H1 (cell line): Measurements from ENCODE around the gene PSMD12. TPM values are rescaled to one million over a fixed set of nuclear protein-coding genes. Genes with fewer than 3 reads are reported as not detected.

Source experiments
- CTCF ChIA-PET: fragments of 300-600 bp; sonication (Branson Sonifier 250); formaldehyde crosslinking; loops from one replicate; lab custom pipeline; 2021; ENCODE audit not compliant: partially characterized antibody; lab: Charles Lee
- POLR2A ChIA-PET: fragments of 300-600 bp; sonication (Branson Sonifier 250); formaldehyde crosslinking; loops from one replicate; lab custom pipeline; 2021; ENCODE audit warnings: inconsistent platforms; ENCODE audit not compliant: partially characterized antibody; lab: Charles Lee
- DNase-seq, 2 experiments: peaks; one replicate each; pipeline versions ENCODE4 v3.0.0 to v3.0.0-alpha.2; 2010 to 2022; ENCODE audit warnings: low spot score in 2 of 2, low read depth in 1 of 2, mixed read lengths in 1 of 2
- FAIRE-seq: peaks from 2 replicates; lab custom pipeline; 2011; peaks lifted over from hg19 to GRCh38; lab: Jason Lieb, UNC
- H2AFZ ChIP-seq: 2 replicates; pipeline ENCODE4 v1.8.1; 2012; ENCODE audit warnings: low read length, inconsistent platforms
- H2AK5ac ChIP-seq: 2 replicates; pipeline ENCODE4 v1.6.1; 2013; ENCODE audit warnings: low read depth, low read length
- H2BK120ac ChIP-seq: replicated peaks from 2 replicates; pipeline ENCODE3; 2013; ENCODE audit warnings: low read depth, low read length, inconsistent platforms
- H2BK12ac ChIP-seq: 2 replicates; pipeline ENCODE4 v1.6.1; 2013; ENCODE audit warnings: low read depth, low read length
- H2BK15ac ChIP-seq: 2 replicates; pipeline ENCODE4 v1.6.1; 2013; ENCODE audit warnings: low read length
- H2BK20ac ChIP-seq: 2 replicates; pipeline ENCODE4 v1.6.1; 2013; ENCODE audit warnings: low read length
- H2BK5ac ChIP-seq: 2 replicates; pipeline ENCODE4 v1.6.1; 2013; ENCODE audit warnings: low read depth, low read length
- H3K14ac ChIP-seq: 2 replicates; pipeline ENCODE4 v1.6.1; 2013; ENCODE audit warnings: inconsistent platforms; ENCODE audit not compliant: insufficient read length
- H3K18ac ChIP-seq: 2 replicates; pipeline ENCODE4 v1.6.1; 2013; ENCODE audit warnings: low read length; ENCODE audit errors: extremely low read depth
- H3K23ac ChIP-seq: 2 replicates; pipeline ENCODE4 v1.6.1; 2013; ENCODE audit warnings: inconsistent platforms; ENCODE audit not compliant: insufficient read length
- H3K23me2 ChIP-seq: 2 replicates; pipeline ENCODE4 v1.6.1; 2013; ENCODE audit warnings: low read depth, low read length
- H3K27ac ChIP-seq: 2 replicates; pipeline ENCODE4 v1.6.1; 2011; ENCODE audit warnings: low read depth, low read length, inconsistent platforms
- H3K27me3 ChIP-seq, 4 experiments: replicated peaks in 1 of 4; 1 replicate in 1 of 4; 2 replicates in 3 of 4; pipeline versions ENCODE4 v1.6.1 to v1.8.1; 2011 to 2013; ENCODE audit warnings: low read length in 3 of 4, mild to moderate bottlenecking in 3 of 4, inconsistent platforms in 2 of 4, mixed read lengths in 2 of 4, moderate library complexity in 1 of 4; ENCODE audit not compliant: control insufficient read depth in 3 of 4, insufficient read depth in 3 of 4; ENCODE audit errors: extremely low read depth in 1 of 4
- H3K36me3 ChIP-seq, 4 experiments: 2 replicates each; pipeline versions ENCODE4 v1.6.1 to v1.8.1; 2011 to 2013; ENCODE audit warnings: mild to moderate bottlenecking in 4 of 4, low read length in 3 of 4, moderate library complexity in 2 of 4, control low read depth in 1 of 4, inconsistent platforms in 1 of 4; ENCODE audit not compliant: insufficient read depth in 4 of 4, control insufficient read depth in 2 of 4
- H3K4ac ChIP-seq: replicated peaks from 2 replicates; pipeline ENCODE3; 2013; ENCODE audit warnings: low read length, low read depth, mixed read lengths, inconsistent platforms; ENCODE audit not compliant: insufficient read length
- H3K4me1 ChIP-seq, 4 experiments: replicated peaks in 1 of 4; 1 replicate in 1 of 4; 2 replicates in 3 of 4; pipeline versions ENCODE4 v1.6.1 to v1.8.1; 2011 to 2013; ENCODE audit warnings: low read length in 3 of 4, inconsistent platforms in 2 of 4, mixed read lengths in 1 of 4; ENCODE audit not compliant: insufficient read depth in 4 of 4, control insufficient read depth in 3 of 4
- H3K4me2 ChIP-seq, 2 experiments: 2 replicates each; pipeline versions ENCODE4 v1.6.1 to v1.8.1; 2011 to 2013; ENCODE audit warnings: low read depth in 2 of 2, low read length in 2 of 2, control low read depth in 1 of 2, inconsistent platforms in 1 of 2, mild to moderate bottlenecking in 1 of 2; ENCODE audit not compliant: insufficient read depth in 1 of 2
- H3K4me3 ChIP-seq, 4 experiments: fragments of 200-600, 300-600 bp in 1 of 4; sonication (generic), shearing (Covaris generic), sonication (Bioruptor Twin) in 1 of 4; 2 replicates each; pipeline versions ENCODE4 v1.5.1 to v1.8.1; 2011 to 2016; ENCODE audit warnings: low read length in 4 of 4, low read depth in 3 of 4, control low read depth in 2 of 4, inconsistent platforms in 2 of 4, mild to moderate bottlenecking in 2 of 4, mixed read lengths in 1 of 4, moderate library complexity in 1 of 4; ENCODE audit not compliant: insufficient read depth in 2 of 4; ENCODE audit errors: extremely low read depth in 1 of 4
- H3K56ac ChIP-seq: replicated peaks from 2 replicates; pipeline ENCODE3; 2013; ENCODE audit warnings: low read depth, mild to moderate bottlenecking, mixed read lengths, low read length, inconsistent platforms; ENCODE audit not compliant: insufficient read length
- H3K79me1 ChIP-seq: 2 replicates; pipeline ENCODE4 v1.6.1; 2013; ENCODE audit warnings: low read depth, low read length, control low read depth
- H3K79me2 ChIP-seq, 2 experiments: 2 replicates each; pipeline versions ENCODE4 v1.6.1 to v1.8.1; 2012 to 2013; ENCODE audit warnings: low read length in 2 of 2, mild to moderate bottlenecking in 2 of 2, inconsistent platforms in 1 of 2; ENCODE audit not compliant: insufficient read depth in 2 of 2, control insufficient read depth in 1 of 2
- H3K9ac ChIP-seq, 4 experiments: replicated peaks in 1 of 4; 1 replicate in 1 of 4; 2 replicates in 3 of 4; pipeline versions ENCODE4 v1.6.1 to v1.8.1; 2011 to 2013; ENCODE audit warnings: low read depth in 3 of 4, low read length in 3 of 4, control low read depth in 2 of 4, mild to moderate bottlenecking in 2 of 4, moderate library complexity in 2 of 4, inconsistent platforms in 1 of 4; ENCODE audit errors: extremely low read depth in 1 of 4
- H3K9me3 ChIP-seq, 2 experiments: 2 replicates each; pipeline versions ENCODE4 v1.6.1 to v1.8.1; 2012 to 2013; ENCODE audit warnings: mild to moderate bottlenecking in 2 of 2, moderate library complexity in 2 of 2, control low read depth in 1 of 2, inconsistent platforms in 1 of 2, low read depth in 1 of 2, low read length in 1 of 2, mixed read lengths in 1 of 2; ENCODE audit not compliant: insufficient read depth in 2 of 2
- H4K20me1 ChIP-seq, 2 experiments: replicated peaks in 1 of 2; 2 replicates each; pipeline versions ENCODE3 to v1.8.1; 2011 to 2013; ENCODE audit warnings: inconsistent platforms in 2 of 2, low read length in 2 of 2, mild to moderate bottlenecking in 1 of 2; ENCODE audit not compliant: insufficient read depth in 2 of 2, control insufficient read depth in 1 of 2
- H4K5ac ChIP-seq: 2 replicates; pipeline ENCODE4 v1.6.1; 2013; ENCODE audit warnings: low read length, low read depth, mixed read lengths, inconsistent platforms; ENCODE audit not compliant: insufficient read length
- H4K8ac ChIP-seq: 2 replicates; pipeline ENCODE4 v1.8.0; 2013; ENCODE audit warnings: mild to moderate bottlenecking, moderate library complexity, low read length, inconsistent platforms; ENCODE audit not compliant: insufficient read depth; ENCODE audit errors: extremely low read depth
- H4K91ac ChIP-seq: replicated peaks from 2 replicates; pipeline ENCODE3; 2013; ENCODE audit warnings: low read length, mixed read lengths, inconsistent platforms; ENCODE audit not compliant: insufficient read length
- KDM1A ChIP-seq: fragments of 200-600, 300-600 bp; sonication (generic); IDR thresholded peaks from 2 replicates; pipeline ENCODE4 v1.7.1; 2016; ENCODE audit warnings: mild to moderate bottlenecking, low read length, borderline replicate concordance
- SIN3A ChIP-seq, 2 experiments: IDR thresholded peaks in 1 of 2; conservative IDR thresholded peaks in 1 of 2; 2 replicates each; pipeline ENCODE4 v1.6.1; 2011 to 2012; ENCODE audit warnings: low read length in 2 of 2, improper control_type of control experiment in 1 of 2, low read depth in 1 of 2, mild to moderate bottlenecking in 1 of 2
- SP1 ChIP-seq: IDR thresholded peaks from 2 replicates; pipeline ENCODE4 v1.6.1; 2011; ENCODE audit warnings: low read depth, low read length
- TCF12 ChIP-seq: IDR thresholded peaks from 2 replicates; pipeline ENCODE4 v1.6.1; 2011; ENCODE audit warnings: low read depth, mild to moderate bottlenecking, low read length
- WGBS, 2 experiments: shearing (Covaris generic) in 1 of 2; methylation state at CpG; one replicate each; pipeline versions ENCODE4 v1.1.6 to v1.1.7; 2013 to 2015; ENCODE audit warnings: low lambda C conversion rate in 2 of 2, mixed read lengths in 2 of 2, inconsistent platforms in 1 of 2, low coverage in 1 of 2, missing lambda C conversion rate in 1 of 2; ENCODE audit not compliant: insufficient replicate concordance in 2 of 2, insufficient coverage in 1 of 2, insufficient read length in 1 of 2; ENCODE audit errors: extremely low coverage in 1 of 2, missing lambda C conversion rate in 1 of 2; 5-methylcytosine and 5-hydroxymethylcytosine counted together
- polyA plus RNA-seq, 7 experiments: library from polyadenylated mRNA; depleted of rRNA in 3 of 7; stranded (reverse) in 5 of 7; unstranded in 2 of 7; fragments of >200 nt in 5 of 7; fragments of 200-250 nt in 2 of 7; gene quantifications; 1 replicate in 5 of 7; 2 replicates in 1 of 7; 4 replicates in 1 of 7; pipeline versions ENCODE4 v1.2.1 to v1.2.3, GENCODE V29; 2011 to 2013; ENCODE audit warnings: missing spikeins in 2 of 7, mixed read lengths in 2 of 7
- total RNA-seq: library from RNA; stranded (reverse); fragmentation: NEBNext Ultra II Directional; extraction: Animal tissue kit (Norgen Biotek cat#: 25700); gene quantifications from 2 replicates; pipeline ENCODE4 v1.2.1, GENCODE V29; 2021

PSMD12 gene
- total and polyA plus RNA-seq, 2 of the 8 experiments (the other 6 are each of a cell fraction or from before 2014, with no cell fraction given): 14.0 to 82.4 TPM

DNA sequence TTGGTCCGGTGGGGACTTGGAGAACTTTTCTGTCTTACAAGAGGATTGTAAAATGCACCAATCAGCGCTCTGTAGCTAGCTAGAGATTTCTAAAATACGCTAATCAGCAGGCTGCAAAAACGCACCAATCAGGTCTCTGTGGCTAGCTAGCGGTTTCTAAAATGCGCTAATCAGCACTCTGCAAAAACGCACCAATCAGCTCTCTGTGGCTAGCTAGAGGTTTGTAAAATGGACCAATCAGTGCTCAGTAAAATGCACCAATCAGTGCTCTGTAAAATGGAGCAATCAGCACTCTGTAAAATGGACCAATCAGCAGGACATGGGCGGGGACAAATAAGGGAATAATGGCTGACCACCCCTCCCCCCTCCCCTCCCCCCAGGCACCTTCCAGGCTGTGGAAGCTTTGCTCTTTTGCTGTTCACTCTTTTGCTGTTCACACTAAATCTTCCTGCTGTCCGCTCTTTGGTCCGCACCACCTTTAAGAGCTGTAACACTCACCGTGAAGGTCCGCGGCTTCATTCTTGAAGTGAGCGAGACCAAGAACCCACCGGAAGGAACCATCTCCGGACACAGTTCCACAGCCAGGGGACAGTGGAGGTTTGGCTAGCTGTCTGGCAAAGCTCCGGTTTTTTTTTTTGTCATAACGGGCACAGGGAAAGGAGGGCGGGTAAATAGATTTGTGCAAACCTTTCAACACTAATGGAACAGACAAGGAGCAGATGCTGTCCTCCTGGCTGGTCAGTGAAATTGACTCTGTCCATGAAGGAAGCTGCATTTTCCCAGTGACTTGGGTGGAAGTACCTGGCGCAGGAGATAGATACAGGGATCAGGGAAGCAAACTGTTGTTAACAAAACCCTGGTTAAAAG lies 19.0 kb upstream of the PSMD12 start:
- Histone ChIP-seq H3K23ac (no peak overlapping the region), H3K27me3 (no peaks in the 10 kb centered on the region), H3K56ac (no peak overlapping the region), H3K79me1 (no peaks in the 10 kb centered on the region; the same call in none of the 2 replicates), H3K27ac (no peak overlapping the region), H2BK5ac (no peak overlapping the region), H3K4me3 (no peak overlapping the region), H2AFZ (no peak overlapping the region), H3K9ac (no peak overlapping the region), H3K36me3 (no peaks in the 10 kb centered on the region), H3K14ac (no peak overlapping the region), H4K91ac (no peak overlapping the region), H2BK15ac (no peak overlapping the region), H2BK12ac (no peak overlapping the region), H2BK20ac (no peak overlapping the region), H4K8ac (no peak overlapping the region), H3K79me2 (peaks cover 7 to 92% of the 10 kb centered on the region in 2 experiments), H3K23me2 (no peaks in the 10 kb centered on the region), H4K20me1 (no peaks in the 10 kb centered on the region), H3K9me3 (no peaks in the 10 kb centered on the region), H4K5ac (no peak overlapping the region), H3K4me1 (no peaks in the 10 kb centered on the region; a peak in 2 of 7 replicates), H3K4ac (no peak overlapping the region), H3K4me2 (no peak overlapping the region), H2AK5ac (no peak overlapping the region), H3K18ac (no peak overlapping the region), H2BK120ac (no peak overlapping the region)
- 91% methylated on average over 19 of the region's 20 CpGs; no CpG with 5 or more reads in 1 of the 2 experiments for WGBS, 2 experiments
- no peak for TF ChIP-seq SIN3A (conservative IDR thresholded peaks at IDR 0.05 in 1 of 2, IDR thresholded peaks at IDR 0.05 in 1 of 2; ENCODE audit: low read depth in 1 of 2, low read length in 2 of 2)
- peak; percentile 14; the same call in 1 of the 2 replicates for TF ChIP-seq KDM1A
- peak; percentile 73; the same call in 1 of the 2 replicates for TF ChIP-seq SP1
- no peak for TF ChIP-seq TCF12
- CTCF ChIA-PET: interaction anchor here (0.9 to 7.1 kb wide), 21 partner anchors 8 to 326 kb away, joined by 3 to 63 read pairs (median 4); partner anchors contain the start of gene PITPNC1
- DNase-seq (no peak), FAIRE-seq (no peak)
- POLR2A ChIA-PET: no interaction called here
